Fibroblast of the aortic adventitia (primary cell): Measurements from ENCODE around the gene C1orf141. TPM values are rescaled to one million over a fixed set of nuclear protein-coding genes. Genes with fewer than 3 reads are reported as not detected.
A peak's percentile ranks its signal among the peaks of the same experiment; 100 is the strongest.

Experiments used
- DNase-seq: peaks from one replicate; pipeline ENCODE4 v3.0.0-alpha.2; 2010; ENCODE audit warnings: low read depth
- H3K4me3 ChIP-seq: 2 replicates; pipeline ENCODE4 v1.5.1; 2011; ENCODE audit warnings: low read depth, mild to moderate bottlenecking, control low read depth, low read length, moderate library complexity
- total RNA-seq: library from RNA; depleted of rRNA; stranded (reverse); fragments of >200 nt; gene quantifications from 2 replicates; pipeline ENCODE4 v1.2.3, GENCODE V29; 2012; ENCODE audit warnings: low replicate concordance
- TF ChIP-seq, protein P1 (sequence below): IDR thresholded peaks from 2 replicates; pipeline ENCODE4 v1.5.1; 2011; ENCODE audit warnings: mild to moderate bottlenecking, low read length, control low read depth, inconsistent platforms; ENCODE audit not compliant: insufficient read depth

Gene C1orf141
- total RNA-seq, 1 donor: not detected

DNA sequence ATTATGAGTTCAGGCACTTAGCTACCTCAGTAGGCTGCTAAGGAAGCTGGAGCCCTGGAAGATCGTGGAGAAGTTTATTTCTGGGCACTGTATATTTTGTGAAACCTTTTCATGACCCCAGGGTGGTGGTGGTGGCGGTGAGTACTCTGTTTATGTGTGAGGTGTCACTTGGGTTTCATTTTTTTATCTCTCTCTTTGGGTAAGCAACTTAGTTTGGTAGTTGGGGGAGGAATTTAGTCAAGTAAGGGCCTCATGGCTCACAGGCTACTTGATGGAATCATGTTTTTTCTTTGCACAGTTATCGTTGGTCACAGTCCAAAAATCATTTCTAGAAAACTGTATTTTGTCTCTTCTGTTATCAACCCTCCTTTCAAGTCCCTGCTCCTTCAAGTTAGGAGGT, 33.9 kb downstream of the C1orf141 start:
- TF ChIP-seq, protein P1, sequence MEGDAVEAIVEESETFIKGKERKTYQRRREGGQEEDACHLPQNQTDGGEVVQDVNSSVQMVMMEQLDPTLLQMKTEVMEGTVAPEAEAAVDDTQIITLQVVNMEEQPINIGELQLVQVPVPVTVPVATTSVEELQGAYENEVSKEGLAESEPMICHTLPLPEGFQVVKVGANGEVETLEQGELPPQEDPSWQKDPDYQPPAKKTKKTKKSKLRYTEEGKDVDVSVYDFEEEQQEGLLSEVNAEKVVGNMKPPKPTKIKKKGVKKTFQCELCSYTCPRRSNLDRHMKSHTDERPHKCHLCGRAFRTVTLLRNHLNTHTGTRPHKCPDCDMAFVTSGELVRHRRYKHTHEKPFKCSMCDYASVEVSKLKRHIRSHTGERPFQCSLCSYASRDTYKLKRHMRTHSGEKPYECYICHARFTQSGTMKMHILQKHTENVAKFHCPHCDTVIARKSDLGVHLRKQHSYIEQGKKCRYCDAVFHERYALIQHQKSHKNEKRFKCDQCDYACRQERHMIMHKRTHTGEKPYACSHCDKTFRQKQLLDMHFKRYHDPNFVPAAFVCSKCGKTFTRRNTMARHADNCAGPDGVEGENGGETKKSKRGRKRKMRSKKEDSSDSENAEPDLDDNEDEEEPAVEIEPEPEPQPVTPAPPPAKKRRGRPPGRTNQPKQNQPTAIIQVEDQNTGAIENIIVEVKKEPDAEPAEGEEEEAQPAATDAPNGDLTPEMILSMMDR: no peak
- H3K4me3 ChIP-seq: no peak overlapping the region
- peak; percentile 16 for DNase-seq

DNA sequence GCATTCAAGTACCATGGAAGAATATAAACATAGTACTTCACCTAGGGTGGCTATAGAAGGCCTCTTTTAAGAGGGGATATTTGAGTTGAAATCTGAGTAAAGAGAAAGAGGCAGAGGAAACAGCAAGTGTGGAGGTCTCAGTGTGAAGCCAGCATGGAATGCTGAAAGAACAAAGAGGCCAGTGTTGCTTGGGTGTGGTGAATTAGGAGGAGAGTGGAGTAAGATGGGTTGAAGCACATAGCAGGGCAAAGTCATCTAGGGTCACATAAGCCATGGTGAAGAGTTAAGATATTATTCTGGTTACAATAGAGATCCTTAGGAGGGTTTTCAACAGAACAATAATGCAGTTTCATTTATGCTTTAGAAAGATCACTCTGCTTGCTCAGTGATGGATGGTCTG, 37.5 kb downstream of the C1orf141 start:
- TF ChIP-seq, protein P1: no peak
- no peak overlapping the region for H3K4me3 ChIP-seq
- no peak for DNase-seq

DNA sequence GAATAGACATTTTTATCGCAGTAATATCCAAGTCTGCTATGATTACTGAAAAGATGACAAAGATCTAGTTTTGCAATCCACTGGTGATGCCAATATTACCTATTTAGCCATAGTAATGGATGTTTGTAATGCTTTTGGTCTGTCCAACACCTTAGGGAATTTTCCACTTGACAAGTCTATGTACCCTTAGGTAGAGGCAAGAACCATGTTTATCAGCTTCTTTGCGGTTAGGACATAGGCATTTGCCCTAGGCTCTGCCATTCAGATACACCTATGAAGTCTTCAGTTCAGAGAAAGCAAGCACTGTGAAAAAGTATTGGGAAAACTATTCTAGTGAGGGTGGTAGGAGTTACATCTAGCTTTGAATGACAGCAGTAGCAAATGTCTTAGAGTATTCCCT, 40.6 kb downstream of the C1orf141 start:
- no peak overlapping the region for H3K4me3 ChIP-seq
- TF ChIP-seq, protein P1: no peak
- DNase-seq: no peak

DNA sequence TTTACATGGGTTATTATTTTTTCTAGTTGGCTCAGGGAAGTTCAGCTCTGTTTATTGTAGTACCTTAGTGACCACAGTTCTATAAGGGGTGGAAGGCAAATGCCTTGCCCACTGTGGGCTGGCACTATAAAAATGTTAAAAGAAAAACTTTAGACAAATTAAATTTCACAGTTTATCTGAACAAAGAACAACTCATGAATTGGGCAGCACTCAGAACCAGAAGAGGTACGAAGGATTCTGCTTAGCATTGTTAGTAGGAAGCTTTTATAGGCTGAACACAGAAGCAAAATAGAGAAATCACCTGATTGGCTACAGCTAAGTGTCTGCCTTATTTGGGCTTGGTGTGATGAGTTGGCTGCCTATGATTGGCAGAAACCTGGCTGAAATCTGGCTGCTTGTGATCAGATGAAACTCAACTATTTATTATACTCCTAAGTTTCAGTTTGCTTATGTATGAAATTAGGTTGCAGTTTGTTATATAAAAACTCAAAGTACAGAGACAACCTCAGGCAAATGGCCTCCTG, 45.0 kb downstream of the C1orf141 start:
- H3K4me3 ChIP-seq: no peak overlapping the region
- DNase-seq: no peak
- TF ChIP-seq, protein P1: no peak

DNA sequence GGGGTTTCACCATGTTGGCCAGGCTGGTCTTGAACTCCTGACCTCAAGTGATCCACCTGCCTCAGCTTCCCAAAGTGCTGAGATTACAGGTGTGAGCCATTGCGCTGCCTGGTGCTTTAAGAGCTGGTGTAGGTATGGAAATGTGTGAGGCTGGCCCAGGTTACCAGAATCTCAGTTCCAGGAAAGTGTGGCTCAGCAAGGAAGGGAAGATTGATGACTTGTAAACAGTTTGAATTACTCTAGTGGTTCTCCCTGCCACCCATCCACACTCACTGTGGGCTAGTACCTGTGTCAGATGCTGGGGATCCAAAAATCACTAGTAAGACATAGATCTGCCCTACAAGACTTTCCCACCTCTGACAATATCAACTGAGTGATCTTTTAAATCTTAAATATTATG, 46.3 kb downstream of the C1orf141 start:
- no peak overlapping the region for H3K4me3 ChIP-seq
- TF ChIP-seq, protein P1: no peak
- DNase-seq: no peak

DNA sequence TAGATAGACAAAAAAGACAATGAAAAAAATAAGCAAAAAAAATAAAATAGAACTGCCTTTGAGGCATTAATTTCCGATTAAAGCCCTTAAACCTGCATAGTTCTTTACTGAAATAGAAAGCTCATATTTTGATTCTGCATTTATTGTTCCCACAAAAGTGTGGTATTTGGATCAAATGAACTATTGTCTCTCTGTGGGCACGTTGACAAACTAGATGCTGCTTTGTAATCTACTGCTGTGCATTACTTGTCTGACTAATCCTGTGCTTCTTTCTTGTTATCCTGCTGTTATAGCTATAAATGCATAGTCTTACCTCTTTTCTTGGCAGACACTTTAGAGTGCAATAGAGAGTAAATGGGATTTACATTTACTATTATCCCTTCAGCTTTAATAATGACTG, 49.4 kb downstream of the C1orf141 start:
- TF ChIP-seq, protein P1: no peak
- no peak overlapping the region for H3K4me3 ChIP-seq
- peak; percentile 3 for DNase-seq

DNA sequence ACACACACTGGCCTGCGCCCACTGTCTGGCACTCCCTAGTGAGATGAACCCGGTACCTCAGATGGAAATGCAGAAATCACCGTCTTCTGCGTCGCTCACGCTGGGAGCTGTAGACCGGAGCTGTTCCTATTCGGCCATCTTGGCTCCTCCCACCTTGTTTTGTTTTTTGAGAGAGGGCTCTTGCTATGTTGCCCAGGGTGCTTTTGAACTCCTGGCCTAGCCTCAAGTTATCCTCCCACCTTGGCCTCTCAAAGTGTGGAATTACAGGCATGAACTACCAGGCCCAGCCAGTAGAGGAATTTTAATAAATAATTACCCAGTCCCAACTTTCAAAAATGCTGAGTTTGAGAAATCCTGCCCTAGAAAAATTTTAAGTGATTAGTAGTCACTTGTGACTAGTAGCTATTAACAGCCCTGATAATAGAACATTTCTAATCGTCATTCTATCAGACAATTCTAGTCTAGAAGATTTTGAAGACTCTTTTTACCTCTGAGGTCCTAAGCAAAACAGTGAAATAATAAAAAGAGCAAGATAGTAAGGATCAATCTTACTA, 49.9 kb downstream of the C1orf141 start:
- no peak for DNase-seq
- TF ChIP-seq, protein P1: peak; percentile 3
- H3K4me3 ChIP-seq: no peak overlapping the region
